ENCODE measurements around the gene EEF2K. TPM values are rescaled to one million over a fixed set of nuclear protein-coding genes. Genes with fewer than 3 reads are reported as not detected.
A peak's percentile ranks its signal among the peaks of the same experiment; 100 is the strongest.

The EEF2K gene
- total and polyA plus RNA-seq, 2 of the 13 experiments (the other 11 are each of a cell fraction or from before 2014, with no cell fraction given), result 22.0 to 23.8 TPM

DNA sequence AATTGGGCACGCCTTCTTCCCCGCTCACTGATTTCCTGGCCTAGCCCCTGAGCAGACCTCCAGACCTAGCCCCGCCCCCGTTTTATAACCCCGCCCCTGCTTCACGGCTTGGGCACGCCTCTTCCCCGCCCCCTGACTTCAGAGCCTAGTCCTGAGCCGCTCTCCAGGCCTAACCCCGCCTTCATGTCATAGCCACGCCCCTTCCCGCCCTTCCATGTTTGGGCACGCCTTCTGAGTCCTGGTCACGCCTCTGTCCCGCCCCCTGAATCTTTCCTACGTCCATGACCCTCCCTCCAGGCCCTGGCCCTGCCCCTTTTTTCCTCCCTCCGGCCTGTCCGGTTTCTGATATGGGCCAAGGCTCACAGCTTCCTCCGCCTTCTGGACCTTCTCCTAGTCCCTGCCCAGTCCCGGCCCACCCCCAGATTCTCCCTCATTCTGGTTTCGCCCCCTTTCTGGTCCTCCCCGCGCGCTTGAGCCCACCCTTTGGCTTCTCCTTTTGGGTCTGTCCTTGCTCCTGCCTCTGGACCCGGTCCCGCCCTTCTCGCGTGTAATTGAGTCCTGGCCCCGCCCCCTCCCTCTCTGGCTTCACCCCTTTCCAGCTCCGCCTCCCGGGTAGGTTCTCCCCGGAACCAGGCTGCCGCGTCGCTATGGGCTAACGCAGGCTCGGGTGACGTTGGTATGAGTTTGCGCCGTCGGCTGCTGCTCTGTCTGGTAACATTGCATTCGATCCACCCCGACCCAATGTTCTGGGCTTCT lies 15.1 kb upstream of the EEF2K start (continued):
- 0 out of 2 replicates have a peak, but pooled peaks have one; percentile 20 for TF ChIP-seq ZSCAN31 (CRISPR knock-in tag; IDR thresholded peaks at IDR 0.05; ENCODE audit: low read depth)
- peak; percentile 94 for TF ChIP-seq U2AF1 (optimal IDR thresholded peaks at IDR 0.05; ENCODE audit: low read depth, low read length)
- no peak for TF ChIP-seq ZNF253 (CRISPR knock-in tag; IDR thresholded peaks at IDR 0.05; ENCODE audit: borderline replicate concordance)
- TF ChIP-seq, protein P1, sequence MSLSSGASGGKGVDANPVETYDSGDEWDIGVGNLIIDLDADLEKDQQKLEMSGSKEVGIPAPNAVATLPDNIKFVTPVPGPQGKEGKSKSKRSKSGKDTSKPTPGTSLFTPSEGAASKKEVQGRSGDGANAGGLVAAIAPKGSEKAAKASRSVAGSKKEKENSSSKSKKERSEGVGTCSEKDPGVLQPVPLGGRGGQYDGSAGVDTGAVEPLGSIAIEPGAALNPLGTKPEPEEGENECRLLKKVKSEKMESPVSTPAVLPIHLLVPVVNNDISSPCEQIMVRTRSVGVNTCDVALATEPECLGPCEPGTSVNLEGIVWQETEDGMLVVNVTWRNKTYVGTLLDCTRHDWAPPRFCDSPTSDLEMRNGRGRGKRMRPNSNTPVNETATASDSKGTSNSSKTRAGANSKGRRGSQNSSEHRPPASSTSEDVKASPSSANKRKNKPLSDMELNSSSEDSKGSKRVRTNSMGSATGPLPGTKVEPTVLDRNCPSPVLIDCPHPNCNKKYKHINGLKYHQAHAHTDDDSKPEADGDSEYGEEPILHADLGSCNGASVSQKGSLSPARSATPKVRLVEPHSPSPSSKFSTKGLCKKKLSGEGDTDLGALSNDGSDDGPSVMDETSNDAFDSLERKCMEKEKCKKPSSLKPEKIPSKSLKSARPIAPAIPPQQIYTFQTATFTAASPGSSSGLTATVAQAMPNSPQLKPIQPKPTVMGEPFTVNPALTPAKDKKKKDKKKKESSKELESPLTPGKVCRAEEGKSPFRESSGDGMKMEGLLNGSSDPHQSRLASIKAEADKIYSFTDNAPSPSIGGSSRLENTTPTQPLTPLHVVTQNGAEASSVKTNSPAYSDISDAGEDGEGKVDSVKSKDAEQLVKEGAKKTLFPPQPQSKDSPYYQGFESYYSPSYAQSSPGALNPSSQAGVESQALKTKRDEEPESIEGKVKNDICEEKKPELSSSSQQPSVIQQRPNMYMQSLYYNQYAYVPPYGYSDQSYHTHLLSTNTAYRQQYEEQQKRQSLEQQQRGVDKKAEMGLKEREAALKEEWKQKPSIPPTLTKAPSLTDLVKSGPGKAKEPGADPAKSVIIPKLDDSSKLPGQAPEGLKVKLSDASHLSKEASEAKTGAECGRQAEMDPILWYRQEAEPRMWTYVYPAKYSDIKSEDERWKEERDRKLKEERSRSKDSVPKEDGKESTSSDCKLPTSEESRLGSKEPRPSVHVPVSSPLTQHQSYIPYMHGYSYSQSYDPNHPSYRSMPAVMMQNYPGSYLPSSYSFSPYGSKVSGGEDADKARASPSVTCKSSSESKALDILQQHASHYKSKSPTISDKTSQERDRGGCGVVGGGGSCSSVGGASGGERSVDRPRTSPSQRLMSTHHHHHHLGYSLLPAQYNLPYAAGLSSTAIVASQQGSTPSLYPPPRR (CRISPR knock-in tag; IDR thresholded peaks at IDR 0.05; ENCODE audit: borderline replicate concordance), result peak; percentile 74
- TF ChIP-seq ZNF512B (CRISPR knock-in tag; IDR thresholded peaks at IDR 0.05; ENCODE audit: borderline replicate concordance), result no peak
- TF ChIP-seq ZNF367 (CRISPR knock-in tag; IDR thresholded peaks at IDR 0.05; ENCODE audit: borderline replicate concordance), result no peak
- TF ChIP-seq GATA4 (IDR thresholded peaks at IDR 0.05; ENCODE audit: borderline replicate concordance, low read depth), result no peak
- TF ChIP-seq FOXK1 (CRISPR knock-in tag; IDR thresholded peaks at IDR 0.05; ENCODE audit: borderline replicate concordance, low read depth), result peak; percentile 38; the same call in 1 of the 2 replicates
- TF ChIP-seq, protein P2, sequence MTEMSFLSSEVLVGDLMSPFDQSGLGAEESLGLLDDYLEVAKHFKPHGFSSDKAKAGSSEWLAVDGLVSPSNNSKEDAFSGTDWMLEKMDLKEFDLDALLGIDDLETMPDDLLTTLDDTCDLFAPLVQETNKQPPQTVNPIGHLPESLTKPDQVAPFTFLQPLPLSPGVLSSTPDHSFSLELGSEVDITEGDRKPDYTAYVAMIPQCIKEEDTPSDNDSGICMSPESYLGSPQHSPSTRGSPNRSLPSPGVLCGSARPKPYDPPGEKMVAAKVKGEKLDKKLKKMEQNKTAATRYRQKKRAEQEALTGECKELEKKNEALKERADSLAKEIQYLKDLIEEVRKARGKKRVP (CRISPR knock-in tag; IDR thresholded peaks at IDR 0.05), result no peak; a peak in 1 of 4 replicates
- peak; percentile 56 for TF ChIP-seq IKZF5 (CRISPR knock-in tag; IDR thresholded peaks at IDR 0.05)
- no peak; the same call in none of the 2 replicates for TF ChIP-seq PATZ1 (CRISPR knock-in tag; IDR thresholded peaks at IDR 0.05)
- TF ChIP-seq LCORL (IDR thresholded peaks at IDR 0.05), result 0 out of 2 replicates have a peak, but pooled peaks have one; percentile 36
- TF ChIP-seq LCORL (CRISPR knock-in tag; IDR thresholded peaks at IDR 0.05), result peak; percentile 40
- peak; percentile 62; the same call in 1 of the 2 replicates for TF ChIP-seq NCOR1 (IDR thresholded peaks at IDR 0.05; ENCODE audit: borderline replicate concordance, low read length)
- no peak for TF ChIP-seq FOXM1 (CRISPR knock-in tag; IDR thresholded peaks at IDR 0.05)

Data from HepG2 (cell line).